OCI-LY3 (cell line): Measurements from ENCODE around the gene PSMA4.

Experiments used
- H2AFZ ChIP-seq: fragments of 200-600, 300-600 bp; shearing (Covaris generic); 2 replicates; pipeline ENCODE4 v1.6.0; 2014; ENCODE audit warnings: antibody characterized with exemption, low read depth, low read length
- H3K27ac ChIP-seq: fragments of 200-600, 300-600 bp; sonication (generic); 2 replicates; pipeline ENCODE4 v1.5.1; 2014; ENCODE audit warnings: mild to moderate bottlenecking, low read length, moderate library complexity, mixed read lengths
- H3K27me3 ChIP-seq: fragments of 200-600, 300-600 bp; sonication (generic); 2 replicates; pipeline ENCODE4 v1.6.1; 2014; ENCODE audit warnings: low read depth, low read length, mixed read lengths
- H3K36me3 ChIP-seq: fragments of 200-600, 300-600 bp; sonication (generic); replicated peaks from 2 replicates; pipeline ENCODE3; 2014; ENCODE audit warnings: low read depth, low read length, mixed read lengths
- H3K4me1 ChIP-seq: fragments of 300-600, 200-600 bp; sonication (generic); 2 replicates; pipeline ENCODE4 v1.6.1; 2014; ENCODE audit warnings: low read length, mixed read lengths
- H3K4me2 ChIP-seq: fragments of 200-600, 300-600 bp; sonication (generic); 2 replicates; pipeline ENCODE4 v1.6.1; 2014; ENCODE audit warnings: low read length, mixed read lengths
- H3K4me3 ChIP-seq: fragments of 300-600, 200-600 bp; sonication (generic); 2 replicates; pipeline ENCODE4 v1.5.1; 2014; ENCODE audit warnings: antibody characterized with exemption, mild to moderate bottlenecking, low read length, moderate library complexity
- H3K79me2 ChIP-seq: fragments of 300-600, 200-600 bp; shearing (Covaris generic); 2 replicates; pipeline ENCODE4 v1.6.1; 2014; ENCODE audit warnings: mild to moderate bottlenecking, low read length, mixed read lengths
- H3K9ac ChIP-seq: fragments of 300-600, 200-600 bp; shearing (Covaris generic); 2 replicates; pipeline ENCODE4 v1.6.0; 2014; ENCODE audit warnings: mild to moderate bottlenecking, low read length, moderate library complexity
- H3K9me3 ChIP-seq: fragments of 200-600, 300-600 bp; shearing (Covaris generic); 2 replicates; pipeline ENCODE4 v1.6.1; 2014; ENCODE audit warnings: low read length, mixed read lengths; ENCODE audit not compliant: insufficient read depth
- H4K20me1 ChIP-seq: fragments of 200-600, 300-600 bp; sonication (generic); 2 replicates; pipeline ENCODE4 v1.6.1; 2016; ENCODE audit warnings: low read length, mixed read lengths; ENCODE audit not compliant: insufficient read depth
- EZH2phosphoT487 ChIP-seq: fragments of 200-600 bp; shearing (Covaris generic); IDR thresholded peaks from 2 replicates; pipeline ENCODE4 v1.6.1; 2018; ENCODE audit warnings: antibody characterized with exemption, mixed run types, low read depth
- TF ChIP-seq, protein P1 (sequence below): fragments of 200-600, 300-600 bp; sonication (generic); IDR thresholded peaks from 2 replicates; pipeline ENCODE4 v1.5.1; 2014; ENCODE audit warnings: antibody characterized with exemption, low read length, low read depth

PSMA4 gene

DNA sequence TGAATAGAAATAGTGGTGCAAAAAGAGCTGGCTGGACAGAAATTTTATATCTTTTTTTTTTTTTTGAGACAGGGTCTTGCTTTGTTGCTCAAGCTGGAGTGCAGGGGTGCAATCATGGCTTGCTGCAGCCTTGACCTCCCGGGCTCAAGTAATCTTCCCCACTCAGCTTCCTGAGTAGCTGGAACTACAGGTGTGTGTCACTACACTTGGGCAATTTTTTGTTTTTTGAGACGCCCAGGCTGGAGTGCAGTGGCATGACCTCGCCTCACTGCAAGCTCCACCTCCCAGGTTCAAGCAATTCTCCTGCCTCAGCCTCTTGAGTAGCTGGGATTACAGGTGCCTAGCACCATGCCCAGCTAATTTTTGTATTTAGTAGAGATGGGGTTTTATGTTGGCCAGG lies 58.1 kb downstream of the PSMA4 start:
- Histone ChIP-seq H3K9me3 (no peaks in the 10 kb centered on the region), H2AFZ (no peak overlapping the region), H3K4me2 (no peak overlapping the region), H3K27me3 (no peaks in the 10 kb centered on the region), H3K79me2 (no peaks in the 10 kb centered on the region), H3K36me3 (peaks cover 8% of the 10 kb centered on the region), H3K27ac (no peak overlapping the region), H3K4me1 (no peaks in the 10 kb centered on the region), H4K20me1 (no peaks in the 10 kb centered on the region), H3K4me3 (no peak overlapping the region), H3K9ac (no peak overlapping the region)
- TF ChIP-seq, protein P1, sequence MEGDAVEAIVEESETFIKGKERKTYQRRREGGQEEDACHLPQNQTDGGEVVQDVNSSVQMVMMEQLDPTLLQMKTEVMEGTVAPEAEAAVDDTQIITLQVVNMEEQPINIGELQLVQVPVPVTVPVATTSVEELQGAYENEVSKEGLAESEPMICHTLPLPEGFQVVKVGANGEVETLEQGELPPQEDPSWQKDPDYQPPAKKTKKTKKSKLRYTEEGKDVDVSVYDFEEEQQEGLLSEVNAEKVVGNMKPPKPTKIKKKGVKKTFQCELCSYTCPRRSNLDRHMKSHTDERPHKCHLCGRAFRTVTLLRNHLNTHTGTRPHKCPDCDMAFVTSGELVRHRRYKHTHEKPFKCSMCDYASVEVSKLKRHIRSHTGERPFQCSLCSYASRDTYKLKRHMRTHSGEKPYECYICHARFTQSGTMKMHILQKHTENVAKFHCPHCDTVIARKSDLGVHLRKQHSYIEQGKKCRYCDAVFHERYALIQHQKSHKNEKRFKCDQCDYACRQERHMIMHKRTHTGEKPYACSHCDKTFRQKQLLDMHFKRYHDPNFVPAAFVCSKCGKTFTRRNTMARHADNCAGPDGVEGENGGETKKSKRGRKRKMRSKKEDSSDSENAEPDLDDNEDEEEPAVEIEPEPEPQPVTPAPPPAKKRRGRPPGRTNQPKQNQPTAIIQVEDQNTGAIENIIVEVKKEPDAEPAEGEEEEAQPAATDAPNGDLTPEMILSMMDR: no peak
- TF ChIP-seq EZH2phosphoT487: no peak

DNA sequence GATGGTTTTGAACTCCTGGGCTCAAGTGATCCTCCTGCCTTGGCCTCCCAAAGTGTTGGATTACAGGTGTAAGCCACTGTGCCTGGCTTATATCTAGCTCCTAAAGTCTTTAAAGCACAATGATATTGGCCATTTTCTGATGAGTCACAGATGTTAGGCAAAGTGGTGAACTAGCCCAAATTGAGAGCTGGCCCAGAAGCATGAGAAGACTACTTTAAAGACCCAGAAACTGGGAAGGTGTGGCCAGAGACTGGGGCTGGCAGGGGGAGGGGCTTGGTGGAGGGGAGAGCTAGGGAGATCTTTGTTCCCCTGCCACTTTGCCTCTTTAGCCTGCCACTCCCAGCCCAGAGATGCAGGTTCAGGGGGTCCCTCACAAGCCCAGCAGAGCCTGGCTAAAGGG lies 58.9 kb downstream of the PSMA4 start:
- Histone ChIP-seq H3K9me3 (no peaks in the 10 kb centered on the region), H2AFZ (no peak overlapping the region), H3K36me3 (peaks cover 8% of the 10 kb centered on the region), H3K4me2 (no peak overlapping the region), H4K20me1 (no peaks in the 10 kb centered on the region), H3K27ac (no peak overlapping the region), H3K79me2 (no peaks in the 10 kb centered on the region), H3K4me3 (no peak overlapping the region), H3K27me3 (no peaks in the 10 kb centered on the region), H3K9ac (no peak overlapping the region), H3K4me1 (no peaks in the 10 kb centered on the region)
- TF ChIP-seq EZH2phosphoT487: no peak
- TF ChIP-seq, protein P1: no peak
